Tibial artery (tissue), 4 donors: ENCODE measurements around the gene TMEM176A.

Experiments
- DNase-seq, 2 donors: peaks; one replicate each; pipeline ENCODE4 v3.0.0-alpha.2; 2019
- H3K27ac ChIP-seq, 2 donors: fragments of 200-600 bp; sonication (generic) in 1 of 2; 1 replicate in 1 of 2; 2 replicates in 1 of 2; pipeline ENCODE4 v1.5.1; 2018 to 2019; ENCODE audit warnings: mild to moderate bottlenecking in 1 of 2
- H3K27me3 ChIP-seq, 2 donors: fragments of 200-600 bp; sonication (generic) in 1 of 2; one replicate each; pipeline versions ENCODE4 v1.5.1 to v1.6.0; 2016 to 2019
- H3K36me3 ChIP-seq, 3 donors: fragments of 200-600 bp; sonication (generic) in 2 of 3; one replicate each; pipeline ENCODE4 v1.5.1; 2016 to 2019; ENCODE audit warnings: mild to moderate bottlenecking in 2 of 3
- H3K4me1 ChIP-seq, 4 donors: fragments of 200-600 bp; sonication (generic) in 2 of 4; 1 replicate in 3 of 4; 2 replicates in 1 of 4; pipeline ENCODE4 v1.5.1; 2016 to 2019
- H3K4me3 ChIP-seq, 2 donors: fragments of 200-600 bp; sonication (generic) in 1 of 2; 1 replicate in 1 of 2; 2 replicates in 1 of 2; pipeline ENCODE4 v1.5.1; 2018 to 2019; ENCODE audit warnings: mild to moderate bottlenecking in 2 of 2
- H3K9me3 ChIP-seq, 3 donors: fragments of 200-600 bp; sonication (generic) in 1 of 3; one replicate each; pipeline ENCODE4 v1.5.1; 2016 to 2019
- intact Hi-C: fragments of 100-400 bp; cut with DNase I; formaldehyde crosslinking; loops from one replicate; pipeline ENCODE4 v1.15.0; 2023; ENCODE audit warnings: low total_unique reads
- TF ChIP-seq, protein P1 (sequence below), 2 experiments: fragments of 200-600 bp in 1 of 2; fragments of 450-650 bp in 1 of 2; IDR thresholded peaks; one replicate each; pipeline ENCODE4 v1.5.1; 2017 to 2019; ENCODE audit warnings: antibody characterized with exemption in 2 of 2, mild to moderate bottlenecking in 1 of 2, moderate library complexity in 1 of 2

TMEM176A gene

DNA sequence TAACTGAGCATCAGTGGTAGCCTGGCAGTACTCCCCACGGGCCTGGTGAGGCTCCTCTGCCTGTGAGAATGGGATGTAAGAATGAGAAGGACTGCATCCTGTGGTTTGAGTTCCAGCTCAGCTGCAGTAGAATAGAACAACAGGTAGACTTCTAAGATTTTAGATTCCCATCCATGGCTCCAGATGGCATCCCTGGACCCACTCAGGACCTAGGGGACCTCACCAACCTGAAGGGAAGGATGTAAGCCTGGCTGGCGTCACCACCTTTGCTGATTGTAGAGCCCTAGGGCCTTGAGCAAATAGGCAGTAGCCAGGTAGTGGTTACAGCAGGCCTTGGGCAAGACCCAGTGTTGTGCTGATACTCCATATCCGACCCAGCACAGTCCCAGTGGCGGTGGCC is 42.1 kb downstream of the TMEM176A start:
- no peak overlapping the region for H3K27ac ChIP-seq
- TF ChIP-seq, protein P1, sequence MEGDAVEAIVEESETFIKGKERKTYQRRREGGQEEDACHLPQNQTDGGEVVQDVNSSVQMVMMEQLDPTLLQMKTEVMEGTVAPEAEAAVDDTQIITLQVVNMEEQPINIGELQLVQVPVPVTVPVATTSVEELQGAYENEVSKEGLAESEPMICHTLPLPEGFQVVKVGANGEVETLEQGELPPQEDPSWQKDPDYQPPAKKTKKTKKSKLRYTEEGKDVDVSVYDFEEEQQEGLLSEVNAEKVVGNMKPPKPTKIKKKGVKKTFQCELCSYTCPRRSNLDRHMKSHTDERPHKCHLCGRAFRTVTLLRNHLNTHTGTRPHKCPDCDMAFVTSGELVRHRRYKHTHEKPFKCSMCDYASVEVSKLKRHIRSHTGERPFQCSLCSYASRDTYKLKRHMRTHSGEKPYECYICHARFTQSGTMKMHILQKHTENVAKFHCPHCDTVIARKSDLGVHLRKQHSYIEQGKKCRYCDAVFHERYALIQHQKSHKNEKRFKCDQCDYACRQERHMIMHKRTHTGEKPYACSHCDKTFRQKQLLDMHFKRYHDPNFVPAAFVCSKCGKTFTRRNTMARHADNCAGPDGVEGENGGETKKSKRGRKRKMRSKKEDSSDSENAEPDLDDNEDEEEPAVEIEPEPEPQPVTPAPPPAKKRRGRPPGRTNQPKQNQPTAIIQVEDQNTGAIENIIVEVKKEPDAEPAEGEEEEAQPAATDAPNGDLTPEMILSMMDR (IDR thresholded peaks at IDR 0.05), result no peak
- no peak overlapping the region for H3K4me3 ChIP-seq
- H3K36me3 ChIP-seq, result no peaks in the 10 kb centered on the region
- no peaks in the 10 kb centered on the region for H3K27me3 ChIP-seq
- H3K4me1 ChIP-seq, result no peaks in the 10 kb centered on the region
- intact Hi-C loops, result no loop called here
- H3K9me3 ChIP-seq, result no peaks in the 10 kb centered on the region
- DNase-seq, result no peak

DNA sequence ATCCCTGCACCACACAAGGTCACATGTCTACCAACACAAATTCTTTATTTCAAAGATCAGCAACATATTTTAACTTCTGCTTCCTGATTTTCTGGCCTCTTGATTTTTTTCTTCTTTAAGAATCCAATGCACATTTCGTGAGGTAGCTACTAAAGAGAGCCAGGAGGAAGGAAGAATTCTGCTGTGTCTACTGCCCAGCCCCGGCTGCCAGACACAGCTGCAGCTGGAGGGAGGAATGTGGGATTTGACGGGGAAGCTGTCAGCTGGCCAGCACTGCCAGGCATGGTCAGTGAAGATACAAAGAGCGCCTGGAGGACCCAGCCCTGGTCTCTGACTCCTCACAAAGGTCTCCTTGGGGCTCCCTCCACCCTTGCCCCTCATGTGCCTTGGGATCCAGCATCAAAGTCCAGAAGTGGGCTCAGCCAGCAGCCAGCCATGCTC is 44.9 kb downstream of the TMEM176A start:
- DNase-seq, result peak in 1 of 2 donors; percentile 40
- Histone ChIP-seq H3K27ac (no peak overlapping the region), H3K9me3 (no peaks in the 10 kb centered on the region), H3K27me3 (no peaks in the 10 kb centered on the region), H3K4me3 (no peak overlapping the region), H3K4me1 (no peaks in the 10 kb centered on the region), H3K36me3 (no peaks in the 10 kb centered on the region)
- TF ChIP-seq, protein P1 (IDR thresholded peaks at IDR 0.05), result no peak
- intact Hi-C loops, result no loop called here

DNA sequence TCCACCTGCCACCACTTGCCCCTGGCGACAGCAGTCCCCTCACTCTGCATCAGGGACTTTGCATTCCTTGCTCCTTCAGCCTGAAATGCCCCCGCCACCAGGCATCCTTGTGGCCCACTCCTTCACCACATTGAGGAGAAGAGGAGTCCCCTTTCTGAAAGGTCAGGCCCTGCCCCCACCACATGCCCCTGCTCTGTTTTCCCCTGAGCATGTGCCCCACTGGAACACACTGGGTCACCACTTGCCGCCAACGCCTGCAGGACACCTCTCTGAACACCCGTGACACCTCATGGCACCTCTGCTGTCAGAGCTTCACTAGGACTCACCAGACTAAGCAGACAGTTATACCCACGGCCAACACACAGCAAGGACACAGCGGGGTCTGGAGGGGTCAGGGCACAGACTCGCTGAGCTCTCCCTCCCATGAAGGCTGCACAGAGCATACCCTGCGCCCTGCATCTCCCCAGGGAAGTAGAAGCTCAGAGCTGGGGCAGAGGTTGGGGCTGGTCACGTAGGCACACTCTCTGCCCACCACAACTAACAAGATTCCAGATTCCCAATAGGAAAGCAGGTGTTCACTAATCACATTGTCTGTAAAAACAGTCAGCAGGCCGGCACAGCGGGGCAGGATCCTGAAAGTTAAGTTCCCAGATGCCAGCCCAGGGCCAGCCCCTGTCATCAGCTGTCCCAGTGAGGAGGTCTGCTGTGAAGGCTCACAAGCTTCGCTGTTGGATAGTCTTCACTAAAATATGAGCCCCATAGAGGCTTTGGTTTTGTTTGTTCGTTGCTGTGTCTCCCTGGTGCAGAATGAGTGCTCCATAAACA is 45.9 kb downstream of the TMEM176A start:
- no peaks in the 10 kb centered on the region for H3K4me1 ChIP-seq
- no peak for DNase-seq
- no peaks in the 10 kb centered on the region for H3K36me3 ChIP-seq
- no peaks in the 10 kb centered on the region for H3K9me3 ChIP-seq
- peaks cover 0 to under 1% of the 10 kb centered on the region in 2 donors for H3K27me3 ChIP-seq
- H3K4me3 ChIP-seq, result no peak overlapping the region
- TF ChIP-seq, protein P1 (IDR thresholded peaks at IDR 0.05), result no peak
- H3K27ac ChIP-seq, result no peak overlapping the region
- intact Hi-C loops, result no loop called here

DNA sequence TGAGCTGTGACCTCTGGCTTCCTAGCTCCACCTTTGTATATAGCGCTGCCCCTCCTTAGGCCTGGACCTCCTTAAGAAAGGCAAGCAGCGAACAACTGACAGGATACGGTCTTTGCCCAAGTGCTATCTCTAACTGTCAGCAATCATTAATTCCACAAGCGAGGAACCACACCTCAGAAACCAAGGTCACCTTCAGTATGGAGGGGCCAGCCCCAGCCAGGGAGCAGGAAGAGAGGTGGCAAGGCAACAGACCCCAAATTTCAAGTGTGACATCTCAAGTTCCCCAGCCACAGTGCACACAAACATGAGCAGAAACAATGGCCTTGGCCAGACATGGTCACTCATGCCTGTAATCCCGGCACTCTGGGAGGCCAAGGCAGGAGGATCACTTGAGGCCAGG is 47.0 kb downstream of the TMEM176A start:
- TF ChIP-seq, protein P1 (IDR thresholded peaks at IDR 0.05), result no peak
- Histone ChIP-seq H3K36me3 (no peaks in the 10 kb centered on the region), H3K27me3 (peaks cover 0 to 8% of the 10 kb centered on the region in 2 donors), H3K9me3 (no peaks in the 10 kb centered on the region), H3K27ac (no peak overlapping the region), H3K4me3 (no peak overlapping the region), H3K4me1 (no peaks in the 10 kb centered on the region)
- intact Hi-C loops, result no loop called here
- no peak for DNase-seq

DNA sequence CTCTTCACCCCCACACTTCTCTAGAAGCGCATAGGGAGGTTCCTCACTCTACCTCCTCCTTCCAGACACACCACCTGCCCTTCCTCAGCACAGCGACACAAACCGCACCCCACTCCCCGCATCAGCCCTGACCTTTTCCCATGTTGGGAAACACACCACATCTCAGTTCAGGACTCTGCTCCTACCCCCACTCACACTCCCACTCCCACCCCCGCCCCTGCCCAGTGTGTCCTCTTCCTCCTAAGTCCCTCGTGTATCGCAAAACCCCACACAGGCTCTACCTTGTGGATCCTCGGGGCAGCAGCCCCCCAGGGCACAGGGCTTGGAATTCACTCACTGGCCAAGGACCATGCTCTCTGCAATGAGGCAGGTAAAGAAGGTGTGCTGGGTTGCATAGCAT is 47.5 kb downstream of the TMEM176A start:
- H3K27ac ChIP-seq, result no peak overlapping the region
- no peak overlapping the region for H3K4me3 ChIP-seq
- intact Hi-C loops, result no loop called here
- TF ChIP-seq, protein P1 (IDR thresholded peaks at IDR 0.05), result no peak
- no peaks in the 10 kb centered on the region for H3K9me3 ChIP-seq
- no peak for DNase-seq
- H3K4me1 ChIP-seq, result no peaks in the 10 kb centered on the region
- peaks cover 0 to 10% of the 10 kb centered on the region in 2 donors for H3K27me3 ChIP-seq
- H3K36me3 ChIP-seq, result no peaks in the 10 kb centered on the region
